Measurements from ENCODE around the gene MYO15A. TPM values are rescaled to one million over a fixed set of nuclear protein-coding genes. Genes with fewer than 3 reads are reported as not detected.

Gene MYO15A
- total and polyA plus RNA-seq, 2 of the 4 experiments (the other 2 are of a cell fraction), result 0.18 to 1.1 TPM

- Histone ChIP-seq H3K18ac (ENCODE audit: low read depth, low read length) (no peak overlapping the region), H3K9me1 (ENCODE audit: insufficient read depth, low read length) (peaks cover 4% of the 10 kb centered on the region), H4K20me1 (ENCODE audit: insufficient read depth, low read length) (no peaks in the 10 kb centered on the region), H4K91ac (ENCODE audit: insufficient read depth, low read depth, low read length) (no peak overlapping the region), H3K14ac (replicated peaks; ENCODE audit: low read depth, low read length) (no peak overlapping the region; the same call in 1 of the 2 replicates), H2AK5ac (ENCODE audit: low read depth, low read length) (no peak overlapping the region), H2BK20ac (ENCODE audit: low read depth, low read length) (no peak overlapping the region), H4K5ac (ENCODE audit: low read depth, low read length) (no peak overlapping the region), H3K4me3 (ENCODE audit: insufficient read depth, low read depth, low read length) (no peak overlapping the region), H3K9ac (ENCODE audit: low read depth, low read length) (no peak overlapping the region), H3K4me1 (ENCODE audit: control insufficient read depth, insufficient read depth, low read length) (peaks cover 9% of the 10 kb centered on the region), H3K23ac (ENCODE audit: low read depth, low read length) (no peak overlapping the region), H4K8ac (ENCODE audit: low read depth in 2 of 2, low read length in 2 of 2) (no peak overlapping the region), H3K9me3 (ENCODE audit: control insufficient read depth, insufficient read depth, low read length) (no peaks in the 10 kb centered on the region), H3K27ac (ENCODE audit: insufficient read depth, low read length) (no peak overlapping the region), H2AFZ (replicated peaks; ENCODE audit: low read length, poor library complexity) (no peak overlapping the region), H3K36me3 (ENCODE audit: control insufficient read depth, insufficient read depth, low read length) (no peaks in the 10 kb centered on the region), H3K4me2 (ENCODE audit: low read depth, low read length) (no peak overlapping the region), H3K27me3 (ENCODE audit: control insufficient read depth, insufficient read depth, low read length) (peaks cover under 1% of the 10 kb centered on the region; the same call in 1 of the 2 replicates), H2BK15ac (ENCODE audit: low read depth, low read length) (no peak overlapping the region), H2BK120ac (ENCODE audit: low read depth, low read length) (no peak overlapping the region), H2AK9ac (replicated peaks; ENCODE audit: low read depth, low read length, poor library complexity) (no peak overlapping the region), H3K79me1 (ENCODE audit: low read depth in 1 of 2, low read length in 2 of 2) (no peaks in the 10 kb centered on the region), H3K4ac (ENCODE audit: low read depth, low read length) (no peak overlapping the region), H2BK5ac (ENCODE audit: low read depth, low read length, poor library complexity, severe bottlenecking) (no peak overlapping the region), H3K56ac (ENCODE audit: extremely low read depth, insufficient read depth, low read length) (no peak overlapping the region)
- no peak for ATAC-seq (ENCODE audit: low read depth)
- intact Hi-C loops (cut with micrococcal nuclease), result no loop called here
- in situ Hi-C loops (cut with MboI; ENCODE audit: low sequenced_read_pairs), result no loop called here
- 71% methylated on average over 4 of the region's 7 CpGs; no CpG with 5 or more reads in 1 of the 2 experiments for WGBS, 2 experiments (ENCODE audit: extremely low coverage in 2 of 2, insufficient read length in 1 of 2)
- no TSS peak for BruUV-seq (replicated peaks)
- CTCF ChIA-PET, result no interaction called here
- no peak for TF ChIP-seq FOS (IDR thresholded peaks at IDR 0.05; ENCODE audit: low read depth, low read length)
- no peak for TF ChIP-seq RCOR1 (IDR thresholded peaks at IDR 0.05; ENCODE audit: insufficient replicate concordance, low read length)
- no peak for TF ChIP-seq MAFK (IDR thresholded peaks at IDR 0.05; ENCODE audit: low read depth, low read length)
- no peak for TF ChIP-seq CEBPB (IDR thresholded peaks at IDR 0.05; ENCODE audit: low read depth, low read length)
- TF ChIP-seq POLR2A (IDR thresholded peaks at IDR 0.05; ENCODE audit: low read depth, low read length), result no peak
- no peak for TF ChIP-seq SMC3 (IDR thresholded peaks at IDR 0.05; ENCODE audit: low read depth, low read length)
- TF ChIP-seq CTCF (conservative IDR thresholded peaks at IDR 0.05; ENCODE audit: low read depth, low read length), result no peak
- no peak for TF ChIP-seq USF2 (IDR thresholded peaks at IDR 0.05; ENCODE audit: low read depth, low read length)
- TF ChIP-seq MAZ (IDR thresholded peaks at IDR 0.05; ENCODE audit: borderline replicate concordance, low read depth, low read length), result no peak
- TF ChIP-seq MXI1 (IDR thresholded peaks at IDR 0.05; ENCODE audit: borderline replicate concordance, low read depth, low read length), result no peak
- TF ChIP-seq NFE2L2 (IDR thresholded peaks at IDR 0.05; ENCODE audit: low read depth, low read length), result no peak
- no peak for TF ChIP-seq ELK1 (IDR thresholded peaks at IDR 0.05; ENCODE audit: borderline replicate concordance, low read depth, low read length)
- TF ChIP-seq CHD1 (IDR thresholded peaks at IDR 0.05; ENCODE audit: low read depth, low read length), result no peak
- TF ChIP-seq RAD21 (IDR thresholded peaks at IDR 0.05; ENCODE audit: low read length), result no peak
- no peak for TF ChIP-seq RFX5 (IDR thresholded peaks at IDR 0.05; ENCODE audit: low read depth, low read length)
- no peak for TF ChIP-seq BHLHE40 (IDR thresholded peaks at IDR 0.05; ENCODE audit: low read depth, low read length)
- dilution Hi-C loops (cut with HindIII; ENCODE audit: low sequenced_read_pairs, unreplicated experiment), result no loop called here
- POLR2A ChIA-PET (ENCODE audit: unreplicated experiment), result no interaction called here
- no peak for DNase-seq
Observed at GRCh38 chr17:18176176-18176575, 67.6 kb downstream of the MYO15A start.
